Panc1 (cell line): ENCODE data around the gene RASGRP3. TPM values are rescaled to one million over a fixed set of nuclear protein-coding genes. Genes with fewer than 3 reads are reported as not detected.

ENCODE experiments used
- ATAC-seq: fragments of 200-7000 bp; cut with Tn5 transposase; 2 replicates; pipeline ENCODE4 v1.9.1; 2020; ENCODE audit warnings: mild to moderate bottlenecking, moderate library complexity
- BruUV-seq: library from RNA; stranded (reverse); fragments of 400-500 nt; replicated peaks from 2 replicates; lab custom pipeline; 2021; lab: Mats Ljungman, UMichigan
- CTCF ChIA-PET: fragments of 300-600 bp; sonication (Branson Sonifier 250); formaldehyde crosslinking; loops from one replicate; lab custom pipeline; 2022; ENCODE audit warnings: antibody characterized with exemption; lab: Charles Lee
- POLR2A ChIA-PET: fragments of 300-600 bp; sonication (Branson Sonifier 250); formaldehyde crosslinking; loops from one replicate; lab custom pipeline; 2022; ENCODE audit warnings: antibody characterized with exemption; lab: Charles Lee
- DNase-seq: peaks from one replicate; pipeline ENCODE4 v3.0.0-alpha.2; 2010; ENCODE audit warnings: low read depth, low spot score
- H3K27ac ChIP-seq: 2 replicates; pipeline ENCODE4 v1.5.1; 2011; ENCODE audit warnings: mild to moderate bottlenecking, low read length, inconsistent platforms
- H3K27me3 ChIP-seq: fragments of 200-500 bp; sonication (Bioruptor generic); 2 replicates; pipeline ENCODE4 v1.6.0; 2014; ENCODE audit warnings: low read length, inconsistent platforms; ENCODE audit not compliant: control insufficient read depth, insufficient read depth
- H3K36me3 ChIP-seq: fragments of 200-500 bp; sonication (Bioruptor generic); 2 replicates; pipeline ENCODE4 v1.5.1; 2014; ENCODE audit warnings: inconsistent platforms, mild to moderate bottlenecking, low read length, moderate library complexity; ENCODE audit not compliant: control insufficient read depth, insufficient read depth
- H3K4me1 ChIP-seq: 2 replicates; pipeline ENCODE4 v1.5.1; 2011; ENCODE audit warnings: inconsistent platforms, mild to moderate bottlenecking, low read length, moderate library complexity; ENCODE audit not compliant: control insufficient read depth, insufficient read depth
- H3K4me3 ChIP-seq, 2 experiments: 2 replicates each; pipeline ENCODE4 v1.5.1; 2011 to 2012; ENCODE audit warnings: low read depth in 2 of 2, low read length in 2 of 2, mild to moderate bottlenecking in 2 of 2, inconsistent platforms in 1 of 2, moderate library complexity in 1 of 2
- H3K9me3 ChIP-seq: fragments of 200-500 bp; sonication (Bioruptor generic); 2 replicates; pipeline ENCODE4 v1.5.1; 2014; ENCODE audit warnings: low read depth, mild to moderate bottlenecking, inconsistent platforms, low read length, moderate library complexity; ENCODE audit not compliant: control insufficient read depth, insufficient read depth
- POLR2AphosphoS5 ChIP-seq: IDR thresholded peaks from 2 replicates; pipeline ENCODE4 v1.6.1; 2012; ENCODE audit warnings: mild to moderate bottlenecking, low read depth, low read length, moderate library complexity
- REST ChIP-seq, 2 experiments: IDR thresholded peaks; 2 replicates each; pipeline ENCODE4 v1.6.1; 2011 to 2012; ENCODE audit warnings: low read depth in 2 of 2, control low read depth in 1 of 2, low read length in 1 of 2, mild to moderate bottlenecking in 1 of 2, moderate library complexity in 1 of 2; ENCODE audit not compliant: insufficient read depth in 1 of 2
- SIN3A ChIP-seq: IDR thresholded peaks from 2 replicates; pipeline ENCODE4 v1.6.1; 2012; ENCODE audit warnings: low read depth, mild to moderate bottlenecking, low read length, moderate library complexity, borderline replicate concordance; ENCODE audit not compliant: insufficient read depth
- TCF7L2 ChIP-seq: IDR thresholded peaks from 2 replicates; pipeline ENCODE4 v1.6.1; 2011; ENCODE audit warnings: mild to moderate bottlenecking, low read depth, low read length, inconsistent platforms
- in situ Hi-C: cut with HindIII; loops from 2 replicates; pipeline ENCODE4 v1.10.0; 2016; ENCODE audit warnings: low sequenced_read_pairs, low pct_unique_long_range_greater_than_20kb
- intact Hi-C: fragments of 100-400 bp; cut with micrococcal nuclease; formaldehyde crosslinking; loops from one replicate; pipeline ENCODE4 v1.10.0; 2022; ENCODE audit not compliant: unreplicated experiment
- total RNA-seq: library from RNA; stranded (reverse); gene quantifications from one replicate; pipeline ENCODE4 v1.2.1, GENCODE V29; 2021; ENCODE audit not compliant: unreplicated experiment
- TF ChIP-seq, protein P1 (sequence below): fragments of 450-650 bp; IDR thresholded peaks from 2 replicates; pipeline ENCODE4 v1.5.1; 2017; ENCODE audit warnings: mild to moderate bottlenecking

RASGRP3 gene
- total RNA-seq, 1 experiment from 2014 or later, result 2.6 TPM

GRCh38 chr2:33453905-33454479 lies 22.5 kb upstream of the RASGRP3 start:
- Histone ChIP-seq H3K9me3 (no peaks in the 10 kb centered on the region), H3K27ac (no peak overlapping the region), H3K4me3 (no peak overlapping the region), H3K36me3 (no peaks in the 10 kb centered on the region), H3K4me1 (no peaks in the 10 kb centered on the region), H3K27me3 (no peaks in the 10 kb centered on the region)
- DNase-seq (no peak), ATAC-seq (no peak)
- no TSS peak for BruUV-seq
- intact Hi-C loops (no loop called here), in situ Hi-C loops (no loop called here)
- CTCF ChIA-PET, result no interaction called here
- POLR2A ChIA-PET, result no interaction called here
- TF ChIP-seq, protein P1, sequence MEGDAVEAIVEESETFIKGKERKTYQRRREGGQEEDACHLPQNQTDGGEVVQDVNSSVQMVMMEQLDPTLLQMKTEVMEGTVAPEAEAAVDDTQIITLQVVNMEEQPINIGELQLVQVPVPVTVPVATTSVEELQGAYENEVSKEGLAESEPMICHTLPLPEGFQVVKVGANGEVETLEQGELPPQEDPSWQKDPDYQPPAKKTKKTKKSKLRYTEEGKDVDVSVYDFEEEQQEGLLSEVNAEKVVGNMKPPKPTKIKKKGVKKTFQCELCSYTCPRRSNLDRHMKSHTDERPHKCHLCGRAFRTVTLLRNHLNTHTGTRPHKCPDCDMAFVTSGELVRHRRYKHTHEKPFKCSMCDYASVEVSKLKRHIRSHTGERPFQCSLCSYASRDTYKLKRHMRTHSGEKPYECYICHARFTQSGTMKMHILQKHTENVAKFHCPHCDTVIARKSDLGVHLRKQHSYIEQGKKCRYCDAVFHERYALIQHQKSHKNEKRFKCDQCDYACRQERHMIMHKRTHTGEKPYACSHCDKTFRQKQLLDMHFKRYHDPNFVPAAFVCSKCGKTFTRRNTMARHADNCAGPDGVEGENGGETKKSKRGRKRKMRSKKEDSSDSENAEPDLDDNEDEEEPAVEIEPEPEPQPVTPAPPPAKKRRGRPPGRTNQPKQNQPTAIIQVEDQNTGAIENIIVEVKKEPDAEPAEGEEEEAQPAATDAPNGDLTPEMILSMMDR, result no peak
- TF ChIP-seq REST (IDR thresholded peaks at IDR 0.05; ENCODE audit: insufficient read depth in 1 of 2, low read depth in 2 of 2, low read length in 1 of 2) (no peak), SIN3A (no peak), TCF7L2 (no peak), POLR2AphosphoS5 (no peak)

GRCh38 chr2:33457556-33458247 lies 18.7 kb upstream of the RASGRP3 start:
- no peaks in the 10 kb centered on the region for H3K9me3 ChIP-seq
- no peaks in the 10 kb centered on the region for H3K36me3 ChIP-seq
- BruUV-seq, result no TSS peak
- ChIA-PET POLR2A (no interaction called here), CTCF (no interaction called here)
- H3K27me3 ChIP-seq, result no peaks in the 10 kb centered on the region
- no peak overlapping the region for H3K4me3 ChIP-seq
- intact Hi-C loops, result no loop called here
- H3K4me1 ChIP-seq, result no peaks in the 10 kb centered on the region
- TF ChIP-seq POLR2AphosphoS5 (no peak), SIN3A (no peak), TCF7L2 (no peak), REST (IDR thresholded peaks at IDR 0.05; ENCODE audit: insufficient read depth in 1 of 2, low read depth in 2 of 2, low read length in 1 of 2) (no peak)
- TF ChIP-seq, protein P1, result no peak
- ATAC-seq (no peak), DNase-seq (no peak)
- in situ Hi-C loops, result no loop called here
- H3K27ac ChIP-seq, result no peak overlapping the region
